Smooth muscle cell (in vitro differentiated cells): ENCODE measurements around the gene ZNRD2. TPM values are rescaled to one million over a fixed set of nuclear protein-coding genes. Genes with fewer than 3 reads are reported as not detected.

Experiments
- DNase-seq: peaks from one replicate; lab custom pipeline; 2025; ENCODE audit not compliant: unreplicated experiment; lab: John Stamatoyannopoulos, UW
- H2AFZ ChIP-seq: fragments of 200-600 bp; sonication (generic); 2 replicates; pipeline ENCODE4 v1.6.0; 2016; ENCODE audit warnings: antibody characterized with exemption, low read depth, mild to moderate bottlenecking
- H3F3A ChIP-seq: fragments of 200-600 bp; sonication (generic); 2 replicates; pipeline ENCODE4 v1.6.0; 2017; ENCODE audit warnings: antibody characterized with exemption, low read depth
- H3K27ac ChIP-seq: fragments of 200-600 bp; sonication (generic); 2 replicates; pipeline ENCODE4 v1.5.1; 2016; ENCODE audit warnings: low read depth, mild to moderate bottlenecking
- H3K27me3 ChIP-seq: fragments of 200-600 bp; sonication (generic); 2 replicates; pipeline ENCODE4 v1.6.1; 2016; ENCODE audit warnings: low read depth, mild to moderate bottlenecking
- H3K36me3 ChIP-seq: fragments of 200-600 bp; sonication (generic); 2 replicates; pipeline ENCODE4 v1.5.1; 2016; ENCODE audit warnings: low read depth
- H3K4me1 ChIP-seq: fragments of 200-600 bp; sonication (generic); 2 replicates; pipeline ENCODE4 v1.5.1; 2016; ENCODE audit warnings: low read depth
- H3K4me2 ChIP-seq: fragments of 200-600 bp; sonication (generic); 2 replicates; pipeline ENCODE4 v1.6.0; 2016; ENCODE audit warnings: mild to moderate bottlenecking
- H3K4me3 ChIP-seq: fragments of 200-600 bp; sonication (generic); 2 replicates; pipeline ENCODE4 v1.5.1; 2016; ENCODE audit warnings: mild to moderate bottlenecking
- H3K79me2 ChIP-seq: fragments of 200-600 bp; sonication (generic); 2 replicates; pipeline ENCODE4 v1.6.0; 2016; ENCODE audit warnings: low read depth, mild to moderate bottlenecking
- H3K9ac ChIP-seq: fragments of 200-600 bp; sonication (generic); 2 replicates; pipeline ENCODE4 v1.6.0; 2016; ENCODE audit warnings: low read depth
- H3K9me3 ChIP-seq: fragments of 200-600 bp; sonication (generic); replicated peaks from 2 replicates; pipeline ENCODE4 v1.5.1; 2016; ENCODE audit warnings: low read depth
- H4K20me1 ChIP-seq: fragments of 200-600 bp; sonication (generic); 2 replicates; pipeline ENCODE4 v1.6.0; 2016; ENCODE audit warnings: low read depth
- WGBS: methylation state at CpG from one replicate; pipeline ENCODE4 v1.1.7; 2016; ENCODE audit warnings: low lambda C conversion rate; 5-methylcytosine and 5-hydroxymethylcytosine counted together
- polyA plus RNA-seq: library from polyadenylated mRNA; unstranded; fragments of >200 nt; fragmentation: Nextera tagmentation; extraction: Ambion mirVana; gene quantifications from 2 replicates; pipeline ENCODE4 v1.2.1, GENCODE V29; 2016
- total RNA-seq: library from RNA; depleted of rRNA; stranded (reverse); fragments of >200 nt; gene quantifications from 2 replicates; pipeline ENCODE4 v1.2.3, GENCODE V29; 2014
- TF ChIP-seq, protein P1 (sequence below): fragments of 200-600 bp; sonication (generic); IDR thresholded peaks from 2 replicates; pipeline ENCODE4 v1.5.1; 2017; ENCODE audit warnings: borderline replicate concordance, mild to moderate bottlenecking, antibody characterized with exemption; ENCODE audit not compliant: insufficient read depth, poor library complexity, severe bottlenecking

Gene ZNRD2
- total and polyA plus RNA-seq, 2 experiments from 2014 or later = 55.5 to 105 TPM

DNA sequence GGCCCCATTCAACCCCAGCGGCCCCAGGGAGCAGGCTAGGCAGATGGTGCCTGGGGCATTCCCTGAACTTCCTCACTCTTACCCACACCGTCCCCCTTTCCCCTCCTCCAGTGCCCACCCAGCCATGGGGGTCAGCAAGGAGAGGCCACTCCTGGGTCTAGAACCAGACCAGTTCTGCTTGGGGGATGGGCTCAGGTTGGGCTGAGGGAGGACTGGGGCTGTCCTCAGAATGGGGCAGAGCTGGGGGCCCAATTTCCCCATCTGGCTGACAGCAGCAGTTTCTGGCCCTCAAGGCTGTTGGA lies 33.0 kb upstream of the ZNRD2 start:
- no peak for DNase-seq
- H2AFZ ChIP-seq = no peak overlapping the region
- no peak overlapping the region for H3K27ac ChIP-seq

DNA sequence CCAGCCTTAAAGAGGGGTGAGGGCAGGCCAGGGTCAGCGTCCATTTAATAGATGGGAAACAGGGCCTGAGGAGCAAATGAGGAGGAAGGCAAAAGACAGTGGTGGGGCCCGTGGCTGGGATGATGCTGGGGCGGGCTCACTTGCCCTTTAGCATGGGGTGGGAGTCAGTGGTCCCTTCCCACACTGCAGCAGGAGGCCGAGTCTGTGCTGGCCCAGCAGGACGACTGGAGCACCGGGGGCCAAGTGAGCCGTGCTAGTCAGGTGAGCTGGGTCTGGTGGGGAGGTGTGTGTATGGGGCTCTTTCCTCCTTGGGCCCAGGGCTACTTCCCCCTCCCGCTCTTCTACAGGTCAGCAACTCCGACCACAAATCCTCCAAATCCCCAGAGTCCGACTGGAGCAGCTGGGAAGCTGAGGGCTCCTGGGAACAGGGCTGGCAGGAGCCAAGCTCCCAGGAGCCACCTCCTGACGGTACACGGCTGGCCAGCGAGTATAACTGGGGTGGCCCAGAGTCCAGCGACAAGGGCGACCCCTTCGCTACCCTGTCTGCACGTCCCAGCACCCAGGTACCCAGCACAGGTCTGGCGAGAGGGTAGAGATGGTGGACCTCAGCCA lies 32.6 kb upstream of the ZNRD2 start:
- Histone ChIP-seq H3K9me3 (no peaks in the 10 kb centered on the region), H3K9ac (no peak overlapping the region), H2AFZ (no peak overlapping the region), H3K4me2 (no peak overlapping the region), H3K4me3 (no peak overlapping the region), H3K79me2 (no peaks in the 10 kb centered on the region), H3K4me1 (peaks cover 11% of the 10 kb centered on the region), H3K36me3 (no peaks in the 10 kb centered on the region), H3F3A (peaks cover 31% of the 10 kb centered on the region), H3K27me3 (no peaks in the 10 kb centered on the region), H4K20me1 (peaks cover 71% of the 10 kb centered on the region), H3K27ac (no peak overlapping the region)
- 79% methylated on average over 18 of the region's 18 CpGs for WGBS
- no peak for DNase-seq
- TF ChIP-seq, protein P1, sequence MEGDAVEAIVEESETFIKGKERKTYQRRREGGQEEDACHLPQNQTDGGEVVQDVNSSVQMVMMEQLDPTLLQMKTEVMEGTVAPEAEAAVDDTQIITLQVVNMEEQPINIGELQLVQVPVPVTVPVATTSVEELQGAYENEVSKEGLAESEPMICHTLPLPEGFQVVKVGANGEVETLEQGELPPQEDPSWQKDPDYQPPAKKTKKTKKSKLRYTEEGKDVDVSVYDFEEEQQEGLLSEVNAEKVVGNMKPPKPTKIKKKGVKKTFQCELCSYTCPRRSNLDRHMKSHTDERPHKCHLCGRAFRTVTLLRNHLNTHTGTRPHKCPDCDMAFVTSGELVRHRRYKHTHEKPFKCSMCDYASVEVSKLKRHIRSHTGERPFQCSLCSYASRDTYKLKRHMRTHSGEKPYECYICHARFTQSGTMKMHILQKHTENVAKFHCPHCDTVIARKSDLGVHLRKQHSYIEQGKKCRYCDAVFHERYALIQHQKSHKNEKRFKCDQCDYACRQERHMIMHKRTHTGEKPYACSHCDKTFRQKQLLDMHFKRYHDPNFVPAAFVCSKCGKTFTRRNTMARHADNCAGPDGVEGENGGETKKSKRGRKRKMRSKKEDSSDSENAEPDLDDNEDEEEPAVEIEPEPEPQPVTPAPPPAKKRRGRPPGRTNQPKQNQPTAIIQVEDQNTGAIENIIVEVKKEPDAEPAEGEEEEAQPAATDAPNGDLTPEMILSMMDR = no peak

More for the DNA sequence above, 33.0 kb upstream of the ZNRD2 start:
- Histone ChIP-seq H3K4me2 (no peak overlapping the region), H3K9ac (no peak overlapping the region), H3K79me2 (no peaks in the 10 kb centered on the region), H3K4me3 (no peak overlapping the region), H3K4me1 (peaks cover 11% of the 10 kb centered on the region), H3K27me3 (no peaks in the 10 kb centered on the region), H3K36me3 (no peaks in the 10 kb centered on the region), H4K20me1 (peaks cover 76% of the 10 kb centered on the region), H3K9me3 (no peaks in the 10 kb centered on the region), H3F3A (peaks cover 31% of the 10 kb centered on the region)
- WGBS = 94% methylated on average over 2 of the region's 2 CpGs
- TF ChIP-seq, protein P1 = no peak

DNA sequence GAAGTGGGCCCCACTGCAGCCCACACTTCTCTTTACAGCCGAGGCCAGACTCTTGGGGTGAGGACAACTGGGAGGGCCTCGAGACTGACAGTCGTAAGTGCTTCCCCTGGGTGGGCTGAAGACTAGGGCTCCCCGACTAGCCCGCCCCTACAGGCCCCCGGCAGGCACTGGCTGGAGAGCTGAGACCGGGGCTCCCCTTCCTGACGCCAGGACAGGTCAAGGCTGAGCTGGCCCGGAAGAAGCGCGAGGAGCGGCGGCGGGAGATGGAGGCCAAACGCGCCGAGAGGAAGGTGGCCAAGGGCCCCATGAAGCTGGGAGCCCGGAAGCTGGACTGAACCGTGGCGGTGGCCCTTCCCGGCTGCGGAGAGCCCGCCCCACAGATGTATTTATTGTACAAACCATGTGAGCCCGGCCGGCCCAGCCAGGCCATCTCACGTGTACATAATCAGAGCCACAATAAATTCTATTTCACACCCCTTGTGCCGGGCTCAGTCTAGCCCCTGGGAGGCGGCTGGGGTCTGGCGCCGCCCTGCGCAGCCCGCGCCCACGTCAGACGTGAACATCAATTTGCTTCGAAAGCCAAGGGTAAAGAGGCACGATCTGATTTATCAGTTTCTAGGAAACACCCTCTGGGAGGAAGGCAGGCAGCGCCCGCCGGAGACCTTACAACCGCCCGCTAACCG lies 31.9 kb upstream of the ZNRD2 start:
- no peak overlapping the region for H3K9ac ChIP-seq
- peaks cover 11% of the 10 kb centered on the region for H3K4me1 ChIP-seq
- peaks cover 25% of the 10 kb centered on the region for H3F3A ChIP-seq
- WGBS = 88% methylated on average over 43 of the region's 43 CpGs
- H3K36me3 ChIP-seq = no peaks in the 10 kb centered on the region
- H3K27me3 ChIP-seq = no peaks in the 10 kb centered on the region
- H3K4me3 ChIP-seq = no peak overlapping the region
- no peak for DNase-seq
- TF ChIP-seq, protein P1 = no peak
- no peaks in the 10 kb centered on the region for H3K79me2 ChIP-seq
- no peak overlapping the region for H3K27ac ChIP-seq
- no peaks in the 10 kb centered on the region for H3K9me3 ChIP-seq
- peaks cover 65% of the 10 kb centered on the region for H4K20me1 ChIP-seq
- peak overlapping the region; percentile 83 for H3K4me2 ChIP-seq
- no peak overlapping the region for H2AFZ ChIP-seq
